Measurements from ENCODE around the gene ADK. TPM values are rescaled to one million over a fixed set of nuclear protein-coding genes. Genes with fewer than 3 reads are reported as not detected.
"Not testable (repeated sequence)": the region's sequence is repeated elsewhere in the genome, so short reads cannot be mapped to it uniquely, and the experiment has no call there.

Gene ADK
- total and polyA plus RNA-seq, 4 donors = 12.6 to 21.1 (median 16.1) TPM

DNA sequence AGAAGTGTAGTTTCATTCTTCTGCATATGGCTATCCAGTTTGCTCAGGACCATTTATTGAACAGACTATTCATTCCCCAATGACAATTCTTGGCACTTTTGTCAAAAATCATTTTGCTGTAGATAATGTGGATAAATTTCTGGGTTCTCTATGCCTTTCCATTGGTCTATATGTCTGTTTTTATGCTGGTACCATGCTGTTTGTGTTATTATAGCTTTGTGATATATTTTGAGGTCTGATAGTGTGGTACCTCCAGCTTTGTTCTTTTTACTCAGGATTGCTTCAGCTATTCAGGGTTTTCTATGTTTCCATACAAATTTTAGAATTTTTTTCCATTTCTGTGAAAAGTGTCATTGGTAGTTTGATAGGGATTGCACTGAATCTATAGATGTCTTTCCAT, 360.0 kb downstream of the ADK start:
- ATAC-seq (ENCODE audit: low FRiP score) = no peak
- H3K4me3 ChIP-seq (ENCODE audit: low read length in 2 of 2) = no peak overlapping the region
- H3K4me1 ChIP-seq (ENCODE audit: control insufficient read depth in 1 of 2, insufficient read depth in 2 of 2, low read length in 2 of 2) = no peaks in the 10 kb centered on the region
- intact Hi-C loops (cut with DNase I) = no loop called here
- no peak for DNase-seq
- no peak overlapping the region for H3K27ac ChIP-seq (ENCODE audit: low read depth in 1 of 2, low read length in 2 of 2)
- no peaks in the 10 kb centered on the region for H3K36me3 ChIP-seq (ENCODE audit: control insufficient read depth in 1 of 2, insufficient read depth in 2 of 2, low read length in 1 of 2)
- no peaks in the 10 kb centered on the region for H3K27me3 ChIP-seq (ENCODE audit: control insufficient read depth in 1 of 2, insufficient read depth in 2 of 2, low read length in 1 of 2)
- H3K9me3 ChIP-seq (ENCODE audit: control insufficient read depth, low read length) = peaks cover 2% of the 10 kb centered on the region

DNA sequence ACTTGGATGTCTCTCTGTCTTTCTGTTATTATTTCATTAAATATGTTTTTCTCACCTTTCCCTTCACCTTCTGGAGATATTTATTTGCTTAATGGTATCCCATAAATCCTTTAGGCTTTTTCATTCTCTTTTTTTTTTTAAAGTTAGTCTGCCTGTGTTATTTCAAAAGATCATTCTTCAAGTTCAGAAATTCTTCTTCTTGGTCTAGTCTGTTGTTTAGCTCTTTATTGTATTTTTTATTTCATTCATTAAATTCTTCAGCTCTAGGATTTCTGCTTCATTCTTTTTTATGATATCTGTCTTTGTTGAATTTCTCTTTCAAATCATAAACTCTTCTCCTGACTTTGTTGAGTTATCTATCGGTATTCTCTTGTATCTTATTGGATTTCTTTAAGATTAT, 363.3 kb downstream of the ADK start:
- Histone ChIP-seq H3K4me1 (ENCODE audit: control insufficient read depth in 1 of 2, insufficient read depth in 2 of 2, low read length in 2 of 2) (no peaks in the 10 kb centered on the region), H3K9me3 (ENCODE audit: control insufficient read depth, low read length) (peaks cover 2% of the 10 kb centered on the region), H3K36me3 (ENCODE audit: control insufficient read depth in 1 of 2, insufficient read depth in 2 of 2, low read length in 1 of 2) (no peaks in the 10 kb centered on the region), H3K27me3 (ENCODE audit: control insufficient read depth in 1 of 2, insufficient read depth in 2 of 2, low read length in 1 of 2) (no peaks in the 10 kb centered on the region), H3K4me3 (ENCODE audit: low read length in 2 of 2) (no peak overlapping the region), H3K27ac (ENCODE audit: low read depth in 1 of 2, low read length in 2 of 2) (no peak overlapping the region)
- ATAC-seq (ENCODE audit: low FRiP score) = no peak
- intact Hi-C loops (cut with DNase I) = no loop called here
- 97 to 100% methylated on average over 1 of the region's 1 CpG for WGBS, 2 donors
- DNase-seq = no peak

DNA sequence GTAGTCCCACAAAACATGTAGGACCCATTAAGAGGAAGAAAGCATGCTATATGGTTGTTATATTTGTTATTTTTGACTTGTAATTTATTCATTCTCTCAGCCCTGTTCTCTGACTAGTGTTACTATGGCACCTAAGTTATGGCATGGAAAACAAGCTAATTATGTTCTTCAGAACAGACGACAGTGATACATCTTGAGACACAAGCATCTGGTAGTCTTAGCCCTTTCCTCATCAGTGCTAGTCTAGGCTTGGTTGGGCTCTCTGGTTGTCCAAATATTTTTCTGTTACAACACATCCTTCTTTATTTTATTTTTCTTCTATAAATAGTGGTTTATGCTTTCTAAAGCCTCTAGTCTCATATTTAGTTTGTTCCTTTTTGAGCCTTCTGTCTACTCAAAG, 367.0 kb downstream of the ADK start:
- no peaks in the 10 kb centered on the region for H3K36me3 ChIP-seq (ENCODE audit: control insufficient read depth in 1 of 2, insufficient read depth in 2 of 2, low read length in 1 of 2)
- no peak overlapping the region for H3K4me3 ChIP-seq (ENCODE audit: low read length in 2 of 2)

DNA sequence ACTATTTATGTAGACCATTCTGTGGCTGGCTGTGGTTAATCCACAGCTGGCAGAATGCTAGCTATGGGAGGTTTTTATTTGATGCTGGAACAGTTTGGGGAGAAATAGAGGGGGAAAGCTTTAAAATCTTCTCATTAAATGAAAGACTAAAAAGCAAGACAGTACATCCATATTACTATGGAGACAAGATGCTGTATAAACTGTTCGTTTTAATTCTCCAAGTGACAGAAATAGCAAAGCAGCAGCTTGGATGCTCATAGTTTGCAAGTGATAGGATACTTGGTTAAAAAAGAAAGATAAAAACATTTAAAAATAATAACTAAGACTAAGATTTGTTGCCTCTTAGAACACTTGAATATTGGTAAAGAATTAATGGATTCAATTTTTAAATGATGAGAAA, 370.5 kb downstream of the ADK start:
- Histone ChIP-seq H3K4me1 (ENCODE audit: control insufficient read depth in 1 of 2, insufficient read depth in 2 of 2, low read length in 2 of 2) (no peaks in the 10 kb centered on the region), H3K36me3 (ENCODE audit: control insufficient read depth in 1 of 2, insufficient read depth in 2 of 2, low read length in 1 of 2) (no peaks in the 10 kb centered on the region), H3K9me3 (ENCODE audit: control insufficient read depth, low read length) (no peaks in the 10 kb centered on the region), H3K4me3 (ENCODE audit: low read length in 2 of 2) (no peak overlapping the region), H3K27me3 (ENCODE audit: control insufficient read depth in 1 of 2, insufficient read depth in 2 of 2, low read length in 1 of 2) (no peaks in the 10 kb centered on the region), H3K27ac (ENCODE audit: low read depth in 1 of 2, low read length in 2 of 2) (no peak overlapping the region)
- intact Hi-C loops (cut with DNase I) = no loop called here
- WGBS, 2 donors = 76 to 86% methylated on average over 1 of the region's 1 CpG
- ATAC-seq (ENCODE audit: low FRiP score) (no peak), DNase-seq (no peak)

More for the DNA sequence above, 367.0 kb downstream of the ADK start:
- no peaks in the 10 kb centered on the region for H3K4me1 ChIP-seq (ENCODE audit: control insufficient read depth in 1 of 2, insufficient read depth in 2 of 2, low read length in 2 of 2)
- H3K9me3 ChIP-seq (ENCODE audit: control insufficient read depth, low read length) = peaks cover 2% of the 10 kb centered on the region
- no peak for DNase-seq
- 69 to 73% methylated on average over 1 of the region's 1 CpG for WGBS, 2 donors
- intact Hi-C loops (cut with DNase I) = no loop called here
- no peak for ATAC-seq (ENCODE audit: low FRiP score)
- no peaks in the 10 kb centered on the region for H3K27me3 ChIP-seq (ENCODE audit: control insufficient read depth in 1 of 2, insufficient read depth in 2 of 2, low read length in 1 of 2)
- no peak overlapping the region for H3K27ac ChIP-seq (ENCODE audit: low read depth in 1 of 2, low read length in 2 of 2)

DNA sequence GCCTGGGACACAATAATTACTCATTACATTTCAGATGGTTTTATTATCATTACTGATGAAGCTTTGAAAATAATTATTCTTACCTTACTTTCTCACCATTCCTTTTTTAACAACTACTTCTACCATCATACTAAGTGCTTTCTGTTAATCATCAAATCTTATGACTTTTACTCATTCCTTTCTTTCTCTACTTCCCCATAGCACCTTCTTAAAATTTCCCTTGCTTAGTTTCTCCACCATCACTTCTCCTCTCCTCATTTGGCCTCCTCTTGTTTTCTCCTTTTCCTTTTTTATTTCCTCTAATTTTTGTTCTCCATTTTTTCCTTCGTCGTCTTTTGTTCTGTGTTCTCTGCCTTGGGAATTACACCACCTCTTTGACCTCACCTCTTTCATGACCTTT, 372.2 kb downstream of the ADK start:
- ATAC-seq (ENCODE audit: low FRiP score) (no peak), DNase-seq (no peak)
- Histone ChIP-seq H3K36me3 (ENCODE audit: control insufficient read depth in 1 of 2, insufficient read depth in 2 of 2, low read length in 1 of 2) (no peaks in the 10 kb centered on the region), H3K4me3 (ENCODE audit: low read length in 2 of 2) (no peak overlapping the region), H3K4me1 (ENCODE audit: control insufficient read depth in 1 of 2, insufficient read depth in 2 of 2, low read length in 2 of 2) (no peaks in the 10 kb centered on the region), H3K9me3 (ENCODE audit: control insufficient read depth, low read length) (no peaks in the 10 kb centered on the region), H3K27me3 (ENCODE audit: control insufficient read depth in 1 of 2, insufficient read depth in 2 of 2, low read length in 1 of 2) (no peaks in the 10 kb centered on the region), H3K27ac (ENCODE audit: low read depth in 1 of 2, low read length in 2 of 2) (no peak overlapping the region)
- 93% methylated on average over 2 of the region's 2 CpGs for WGBS, 2 donors
- intact Hi-C loops (cut with DNase I) = no loop called here

DNA sequence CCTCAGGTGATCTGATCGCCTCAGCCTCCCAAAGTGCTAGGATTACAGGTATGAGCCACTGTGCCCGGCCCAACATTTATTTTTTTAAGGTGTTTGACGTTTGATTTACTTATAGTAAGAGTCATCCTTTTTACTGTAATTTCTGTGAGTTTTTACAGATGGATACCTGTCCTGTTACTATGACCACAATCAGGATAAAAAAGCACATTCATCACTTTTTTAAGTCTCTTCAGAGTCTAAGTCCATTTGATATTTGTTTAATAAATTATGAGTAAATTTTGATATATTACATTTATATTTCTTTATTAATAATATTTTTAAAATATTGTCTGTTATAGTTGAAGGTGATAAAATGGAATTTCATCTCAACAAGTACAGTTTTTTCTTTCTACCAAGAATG, 374.9 kb downstream of the ADK start:
- no peaks in the 10 kb centered on the region for H3K4me1 ChIP-seq (ENCODE audit: control insufficient read depth in 1 of 2, insufficient read depth in 2 of 2, low read length in 2 of 2)
- ATAC-seq (ENCODE audit: low FRiP score) (no peak), DNase-seq (no peak)
- no peaks in the 10 kb centered on the region for H3K36me3 ChIP-seq (ENCODE audit: control insufficient read depth in 1 of 2, insufficient read depth in 2 of 2, low read length in 1 of 2)
- no peaks in the 10 kb centered on the region for H3K9me3 ChIP-seq (ENCODE audit: control insufficient read depth, low read length)
- H3K27ac ChIP-seq (ENCODE audit: low read depth in 1 of 2, low read length in 2 of 2) = no peak overlapping the region
- no peaks in the 10 kb centered on the region for H3K27me3 ChIP-seq (ENCODE audit: control insufficient read depth in 1 of 2, insufficient read depth in 2 of 2, low read length in 1 of 2)
- WGBS, 2 donors = 91 to 97% methylated on average over 3 of the region's 3 CpGs
- intact Hi-C loops (cut with DNase I) = no loop called here
- H3K4me3 ChIP-seq (ENCODE audit: low read length in 2 of 2) = no peak overlapping the region

DNA sequence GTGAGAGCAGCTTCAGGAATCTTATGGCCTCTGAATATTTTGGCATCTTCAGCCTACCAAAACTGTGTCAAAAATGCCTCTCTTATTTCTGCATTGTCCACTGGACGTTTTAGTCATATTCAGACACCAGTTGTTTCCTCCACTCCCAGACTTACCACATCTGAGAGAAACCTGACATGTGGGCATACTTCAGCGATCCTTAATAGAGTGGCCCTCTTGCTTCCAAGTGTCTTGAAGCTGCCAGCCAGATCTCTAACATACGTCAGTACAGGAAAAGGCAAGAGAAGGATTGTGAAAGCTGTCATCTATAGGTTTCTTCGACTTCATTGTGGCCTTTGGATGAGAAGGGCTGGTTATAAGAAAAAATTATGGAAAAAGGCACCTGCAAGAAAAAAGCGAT, 376.6 kb downstream of the ADK start:
- DNase-seq; H3K9me3 ChIP-seq (ENCODE audit: control insufficient read depth, low read length); H3K36me3 ChIP-seq (ENCODE audit: control insufficient read depth in 1 of 2, insufficient read depth in 2 of 2, low read length in 1 of 2); H3K4me3 ChIP-seq (ENCODE audit: low read length in 2 of 2); H3K4me1 ChIP-seq (ENCODE audit: control insufficient read depth in 1 of 2, insufficient read depth in 2 of 2, low read length in 2 of 2); intact Hi-C loops (cut with DNase I); ATAC-seq (ENCODE audit: low FRiP score); H3K27me3 ChIP-seq (ENCODE audit: control insufficient read depth in 1 of 2, insufficient read depth in 2 of 2, low read length in 1 of 2); H3K27ac ChIP-seq (ENCODE audit: low read depth in 1 of 2, low read length in 2 of 2): not testable (repeated sequence)
- 87 to 92% methylated on average over 5 of the region's 5 CpGs for WGBS, 2 donors

DNA sequence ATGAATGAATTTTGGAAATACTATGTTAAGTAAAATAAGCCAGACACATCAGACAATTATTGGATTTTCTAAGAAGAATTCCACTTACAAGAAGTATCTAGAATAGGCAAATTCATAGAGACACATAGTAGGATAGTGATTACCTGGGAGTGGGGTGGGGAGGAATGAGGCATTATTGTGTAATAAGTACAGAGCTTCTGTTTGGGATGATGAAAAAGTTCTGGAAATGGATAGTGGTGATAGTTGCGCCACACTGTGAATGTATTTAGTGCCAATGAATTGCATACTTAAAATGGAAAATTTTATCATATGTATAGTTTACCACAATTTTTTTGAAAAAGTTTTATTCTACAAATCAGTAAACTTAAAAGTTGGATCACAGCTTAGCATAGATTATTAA, 378.2 kb downstream of the ADK start:
- intact Hi-C loops (cut with DNase I) = no loop called here
- DNase-seq (no peak), ATAC-seq (ENCODE audit: low FRiP score) (no peak)
- Histone ChIP-seq H3K36me3 (ENCODE audit: control insufficient read depth in 1 of 2, insufficient read depth in 2 of 2, low read length in 1 of 2) (no peaks in the 10 kb centered on the region), H3K27ac (ENCODE audit: low read depth in 1 of 2, low read length in 2 of 2) (no peak overlapping the region), H3K4me3 (ENCODE audit: low read length in 2 of 2) (no peak overlapping the region), H3K4me1 (ENCODE audit: control insufficient read depth in 1 of 2, insufficient read depth in 2 of 2, low read length in 2 of 2) (no peaks in the 10 kb centered on the region), H3K27me3 (ENCODE audit: control insufficient read depth in 1 of 2, insufficient read depth in 2 of 2, low read length in 1 of 2) (no peaks in the 10 kb centered on the region), H3K9me3 (ENCODE audit: control insufficient read depth, low read length) (no peaks in the 10 kb centered on the region)
- 97 to 98% methylated on average over 1 of the region's 1 CpG for WGBS, 2 donors

DNA sequence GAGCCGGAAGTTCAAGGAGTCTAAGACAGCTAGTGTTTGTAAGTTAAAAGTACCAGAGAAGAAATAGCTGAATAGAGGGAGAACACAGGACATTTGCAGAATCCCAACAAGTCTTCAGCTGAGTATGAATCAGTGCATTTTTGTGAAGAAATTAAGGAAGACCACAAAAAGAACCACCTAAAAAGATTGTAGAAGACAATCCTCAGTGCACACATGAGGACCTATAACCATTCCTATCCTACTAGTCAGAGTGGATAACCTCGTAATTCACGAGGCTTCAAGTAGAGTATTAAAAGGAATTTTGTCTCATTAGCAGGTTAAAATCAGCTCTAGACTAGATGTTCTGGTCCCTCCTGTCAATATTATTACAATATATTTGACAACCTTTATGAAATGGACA, 380.0 kb downstream of the ADK start:
- intact Hi-C loops (cut with DNase I) = no loop called here
- ATAC-seq (ENCODE audit: low FRiP score) (no peak), DNase-seq (no peak)

More for the DNA sequence above, 380.0 kb downstream of the ADK start:
- Histone ChIP-seq H3K27me3 (ENCODE audit: control insufficient read depth in 1 of 2, insufficient read depth in 2 of 2, low read length in 1 of 2) (no peaks in the 10 kb centered on the region), H3K4me3 (ENCODE audit: low read length in 2 of 2) (no peak overlapping the region), H3K27ac (ENCODE audit: low read depth in 1 of 2, low read length in 2 of 2) (no peak overlapping the region), H3K9me3 (ENCODE audit: control insufficient read depth, low read length) (no peaks in the 10 kb centered on the region), H3K36me3 (ENCODE audit: control insufficient read depth in 1 of 2, insufficient read depth in 2 of 2, low read length in 1 of 2) (no peaks in the 10 kb centered on the region), H3K4me1 (ENCODE audit: control insufficient read depth in 1 of 2, insufficient read depth in 2 of 2, low read length in 2 of 2) (no peaks in the 10 kb centered on the region)
- WGBS, 2 donors = 93 to 94% methylated on average over 3 of the region's 3 CpGs

Data from aorta (tissue), 5 donors.